Measurements from ENCODE around the gene NDUFV2.

Gene NDUFV2

DNA sequence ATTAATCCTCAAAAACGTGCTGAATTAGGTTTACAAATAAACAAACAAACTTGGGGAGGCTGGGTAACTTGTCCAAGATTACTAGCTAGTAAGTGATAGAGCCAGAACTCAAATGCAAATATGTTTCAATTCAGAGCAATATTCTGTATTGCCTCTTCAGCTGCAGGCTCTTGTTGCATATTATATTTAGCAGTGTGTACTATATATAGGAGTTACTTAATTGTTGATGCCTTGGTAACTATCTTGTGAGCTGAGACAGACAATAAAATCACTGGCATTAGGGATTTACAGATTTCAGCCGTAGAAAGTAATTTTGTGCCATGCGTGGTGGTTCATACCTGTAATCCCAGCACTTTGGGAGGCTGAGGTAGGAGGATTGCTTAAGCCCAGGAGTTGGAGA, 23.8 kb downstream of the NDUFV2 start:
- H3K9me3 ChIP-seq = no peaks in the 10 kb centered on the region
- peaks cover 0 to 6% (median 0%) of the 10 kb centered on the region in 4 donors for H3K4me1 ChIP-seq
- no peak overlapping the region for H3K27ac ChIP-seq
- no peak for DNase-seq
- TF ChIP-seq, protein P1, sequence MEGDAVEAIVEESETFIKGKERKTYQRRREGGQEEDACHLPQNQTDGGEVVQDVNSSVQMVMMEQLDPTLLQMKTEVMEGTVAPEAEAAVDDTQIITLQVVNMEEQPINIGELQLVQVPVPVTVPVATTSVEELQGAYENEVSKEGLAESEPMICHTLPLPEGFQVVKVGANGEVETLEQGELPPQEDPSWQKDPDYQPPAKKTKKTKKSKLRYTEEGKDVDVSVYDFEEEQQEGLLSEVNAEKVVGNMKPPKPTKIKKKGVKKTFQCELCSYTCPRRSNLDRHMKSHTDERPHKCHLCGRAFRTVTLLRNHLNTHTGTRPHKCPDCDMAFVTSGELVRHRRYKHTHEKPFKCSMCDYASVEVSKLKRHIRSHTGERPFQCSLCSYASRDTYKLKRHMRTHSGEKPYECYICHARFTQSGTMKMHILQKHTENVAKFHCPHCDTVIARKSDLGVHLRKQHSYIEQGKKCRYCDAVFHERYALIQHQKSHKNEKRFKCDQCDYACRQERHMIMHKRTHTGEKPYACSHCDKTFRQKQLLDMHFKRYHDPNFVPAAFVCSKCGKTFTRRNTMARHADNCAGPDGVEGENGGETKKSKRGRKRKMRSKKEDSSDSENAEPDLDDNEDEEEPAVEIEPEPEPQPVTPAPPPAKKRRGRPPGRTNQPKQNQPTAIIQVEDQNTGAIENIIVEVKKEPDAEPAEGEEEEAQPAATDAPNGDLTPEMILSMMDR (IDR thresholded peaks at IDR 0.05) = no peak
- no peak overlapping the region for H3K4me3 ChIP-seq
- no peaks in the 10 kb centered on the region for H3K27me3 ChIP-seq
- H3K36me3 ChIP-seq = peaks cover 19 to 63% (median 40%) of the 10 kb centered on the region in 3 donors
- intact Hi-C loops (cut with DNase I; ENCODE audit: low total_unique reads) = no loop called here

DNA sequence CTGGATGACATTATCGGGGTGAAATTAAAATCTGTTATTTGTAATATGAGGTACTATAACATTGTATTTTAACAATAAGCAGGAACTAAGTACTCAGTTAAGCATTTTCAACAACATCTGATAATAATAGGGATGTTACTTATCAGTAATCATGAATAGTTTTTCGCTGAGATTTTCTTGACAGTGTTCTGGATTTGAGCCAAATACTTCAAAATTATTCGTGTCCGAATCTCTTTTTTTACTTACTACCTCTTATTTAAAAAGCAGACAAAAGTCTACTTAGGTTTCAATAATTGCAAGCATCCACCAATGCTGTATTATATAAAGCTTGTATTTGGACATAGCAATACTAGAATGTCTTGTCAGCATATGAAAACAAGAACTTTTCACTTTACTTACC, 27.7 kb downstream of the NDUFV2 start:
- intact Hi-C loops (cut with DNase I; ENCODE audit: low total_unique reads) = no loop called here
- no peak for DNase-seq
- Histone ChIP-seq H3K4me1 (peaks cover 0 to 6% (median 2%) of the 10 kb centered on the region in 4 donors), H3K9me3 (no peaks in the 10 kb centered on the region), H3K27ac (no peak overlapping the region), H3K27me3 (no peaks in the 10 kb centered on the region), H3K36me3 (peaks cover 12 to 63% (median 40%) of the 10 kb centered on the region in 3 donors), H3K4me3 (no peak overlapping the region)
- TF ChIP-seq, protein P1 (IDR thresholded peaks at IDR 0.05) = no peak

DNA sequence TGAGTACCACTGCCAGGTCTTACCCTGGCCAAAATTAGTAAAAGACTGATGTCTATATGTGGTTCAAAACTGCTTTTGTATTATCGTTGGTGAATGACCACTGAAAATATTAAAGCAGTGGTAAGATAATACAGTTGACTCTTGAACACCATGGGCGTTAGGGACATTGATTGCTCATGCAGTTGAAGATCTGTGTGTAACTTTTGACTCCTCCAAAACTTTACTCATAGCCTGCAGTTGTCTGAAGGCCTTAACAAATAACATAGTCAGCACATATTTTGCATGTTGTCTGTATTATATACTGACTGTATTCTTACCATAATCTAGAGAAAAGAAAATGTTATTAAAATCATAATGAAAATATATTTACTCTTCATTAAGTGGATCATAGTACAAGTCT, 28.3 kb downstream of the NDUFV2 start:
- Histone ChIP-seq H3K27me3 (no peaks in the 10 kb centered on the region), H3K4me3 (no peak overlapping the region), H3K27ac (no peak overlapping the region), H3K36me3 (peaks cover 12 to 60% (median 37%) of the 10 kb centered on the region in 3 donors), H3K9me3 (no peaks in the 10 kb centered on the region), H3K4me1 (peaks cover 0 to 10% (median 4%) of the 10 kb centered on the region in 4 donors)
- intact Hi-C loops (cut with DNase I; ENCODE audit: low total_unique reads) = no loop called here
- TF ChIP-seq, protein P1 (IDR thresholded peaks at IDR 0.05) = no peak
- DNase-seq = no peak

- TF ChIP-seq, protein P1 (IDR thresholded peaks at IDR 0.05) = no peak
- H3K27me3 ChIP-seq = no peaks in the 10 kb centered on the region
- no peak for DNase-seq
- no peaks in the 10 kb centered on the region for H3K9me3 ChIP-seq
- peaks cover 4 to 42% (median 19%) of the 10 kb centered on the region in 3 donors for H3K36me3 ChIP-seq
- intact Hi-C loops (cut with DNase I; ENCODE audit: low total_unique reads) = no loop called here
- peaks cover 0 to 10% (median 4%) of the 10 kb centered on the region in 4 donors for H3K4me1 ChIP-seq
- H3K4me3 ChIP-seq = no peak overlapping the region
- H3K27ac ChIP-seq = peak overlapping the region in 1 of 2 donors; percentile 18
Measured at GRCh38 chr18:9132628-9133027, 30.1 kb downstream of the NDUFV2 start.

DNA sequence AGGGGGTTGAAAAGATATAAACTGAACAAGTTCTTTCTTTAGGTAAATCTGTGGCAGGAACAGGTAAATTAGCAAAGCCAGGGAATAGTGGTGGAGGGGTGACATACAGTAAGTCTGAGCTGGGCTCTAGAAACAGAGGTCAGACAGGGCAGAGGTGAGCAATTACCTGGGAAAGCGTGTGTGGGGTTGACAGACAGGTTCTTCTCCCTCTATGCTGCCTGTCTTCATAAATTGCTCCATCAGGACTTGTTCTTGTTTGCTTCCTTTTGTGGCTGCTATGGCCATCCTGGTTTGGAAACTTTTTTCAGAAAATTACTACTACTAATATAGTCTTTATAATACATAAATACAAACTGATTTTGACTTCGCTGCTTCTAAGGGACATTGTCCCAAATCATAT, 30.7 kb downstream of the NDUFV2 start:
- TF ChIP-seq, protein P1 (IDR thresholded peaks at IDR 0.05) = no peak
- peaks cover 0 to 10% (median 4%) of the 10 kb centered on the region in 4 donors for H3K4me1 ChIP-seq
- intact Hi-C loops (cut with DNase I; ENCODE audit: low total_unique reads) = no loop called here
- no peaks in the 10 kb centered on the region for H3K27me3 ChIP-seq
- DNase-seq = no peak
- peak overlapping the region in 1 of 2 donors; percentile 18 for H3K27ac ChIP-seq
- peaks cover 0 to 37% (median 15%) of the 10 kb centered on the region in 3 donors for H3K36me3 ChIP-seq
- H3K9me3 ChIP-seq = no peaks in the 10 kb centered on the region
- no peak overlapping the region for H3K4me3 ChIP-seq

Measured in tibial artery (tissue), 4 donors.